SHP77 (cell line): ENCODE measurements around the gene KRTAP4-4.
"Not testable (repeated sequence)": the region's sequence is repeated elsewhere in the genome, so short reads cannot be mapped to it uniquely, and the experiment has no call there.

Source experiments
- DNase-seq, 2 experiments: peaks; one replicate each; lab custom pipeline; 2025; lab: John Stamatoyannopoulos, UW

Gene KRTAP4-4

GRCh38 chr17:41160648-41161047, at the start of gene KRTAP4-4:
TSS of gene KRTAP4-4 (minus strand) at chr17:41160748. CDS start at chr17:41160691, 57 bp downstream.
- no peak for DNase-seq

- DNase-seq = no peak
These were observed 39.0 kb upstream of the KRTAP4-4 start for GRCh38 chr17:41199421-41200078.

- DNase-seq = no peak
These were observed 35.5 kb upstream of the KRTAP4-4 start for GRCh38 chr17:41196068-41196467.

- no peak for DNase-seq
These were observed 29.8 kb upstream of the KRTAP4-4 start for GRCh38 chr17:41190328-41190727.

DNA sequence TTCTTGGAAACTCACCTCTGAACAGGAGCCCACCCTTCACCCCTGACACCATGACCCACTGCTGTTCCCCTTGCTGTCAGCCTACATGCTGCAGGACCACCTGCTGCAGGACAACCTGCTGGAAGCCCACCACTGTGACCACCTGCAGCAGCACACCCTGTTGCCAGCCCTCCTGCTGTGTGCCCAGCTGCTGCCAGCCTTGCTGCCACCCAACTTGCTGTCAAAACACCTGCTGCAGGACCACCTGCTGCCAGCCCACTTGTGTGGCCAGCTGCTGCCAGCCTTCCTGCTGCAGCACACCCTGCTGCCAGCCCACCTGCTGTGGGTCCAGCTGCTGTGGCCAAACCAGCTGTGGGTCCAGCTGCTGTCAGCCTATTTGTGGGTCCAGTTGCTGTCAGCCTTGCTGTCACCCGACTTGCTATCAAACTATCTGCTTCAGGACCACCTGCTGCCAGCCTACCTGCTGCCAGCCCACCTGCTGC, 29.3 kb upstream of the KRTAP4-4 start, which contains the start of gene KRTAP9-1:
TSS of gene KRTAP9-1 (plus strand) at position 51 of the 482 bp plus-strand sequence. CDS start at position 51, 0 bp downstream.
- DNase-seq = not testable (repeated sequence)

- DNase-seq = no peak
These were observed 26.3 kb upstream of the KRTAP4-4 start for GRCh38 chr17:41186872-41187271.

- no peak for DNase-seq
These were observed 24.5 kb upstream of the KRTAP4-4 start for GRCh38 chr17:41185001-41185400.

DNA sequence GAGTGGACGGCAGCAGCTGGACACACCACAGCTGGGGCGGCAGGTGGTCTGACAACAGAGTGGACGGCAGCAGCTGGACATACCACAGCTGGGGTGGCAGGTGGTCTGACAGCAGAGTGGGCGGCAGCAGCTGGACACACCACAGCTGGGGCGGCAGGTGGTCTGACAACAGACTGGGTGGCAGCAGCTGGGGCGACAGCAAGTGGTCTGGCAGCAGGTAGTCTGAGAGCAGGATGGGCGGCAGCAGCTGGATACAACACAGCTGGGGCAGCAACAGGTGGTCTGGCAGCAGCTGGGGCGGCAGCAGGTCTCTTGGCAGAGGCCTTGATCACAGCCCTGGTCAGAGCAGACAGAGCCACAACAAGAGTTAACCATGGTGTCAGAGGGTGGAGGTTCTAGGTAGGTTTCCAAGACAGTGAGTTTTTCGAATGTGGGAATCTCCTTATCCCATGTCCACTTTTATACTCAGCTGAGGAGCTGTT, 24.0 kb upstream of the KRTAP4-4 start, which contains the start of gene KRTAP4-1:
TSS of gene KRTAP4-1 (minus strand) at position 432 of the 482 bp plus-strand sequence. CDS start at position 375, 57 bp downstream.
- no peak for DNase-seq

- DNase-seq = no peak
These were observed 18.5 kb upstream of the KRTAP4-4 start for GRCh38 chr17:41178843-41179616.

GRCh38 chr17:41178341-41178740, 17.8 kb upstream of the KRTAP4-4 start:
- no peak for DNase-seq

GRCh38 chr17:41177727-41178271, 17.3 kb upstream of the KRTAP4-4 start, which contains the start of gene KRTAP4-2:
TSS of gene KRTAP4-2 (minus strand) at chr17:41178221. CDS start at chr17:41178164, 57 bp downstream.
- no peak for DNase-seq

GRCh38 chr17:41176744-41177387, 16.3 kb upstream of the KRTAP4-4 start:
- no peak for DNase-seq

DNA sequence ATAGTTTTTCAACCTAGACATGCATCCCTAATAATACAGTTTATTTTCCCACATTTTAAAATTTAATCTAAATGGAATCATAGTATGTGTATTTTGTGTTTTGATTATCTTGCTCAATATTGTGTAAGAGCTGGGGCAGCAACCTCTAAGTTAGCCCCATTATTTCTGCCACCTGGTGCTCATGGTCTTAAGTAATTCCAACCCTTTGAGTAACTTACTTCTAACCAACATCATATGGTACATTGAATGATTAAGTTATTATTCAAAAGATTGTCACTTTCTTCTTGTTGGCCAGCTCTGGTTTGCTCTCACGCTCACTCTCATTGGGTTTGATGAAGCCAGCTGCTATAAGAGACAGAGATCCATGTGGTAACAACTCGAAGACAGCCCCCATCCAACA, 11.3 kb upstream of the KRTAP4-4 start:
- DNase-seq = no peak

DNA sequence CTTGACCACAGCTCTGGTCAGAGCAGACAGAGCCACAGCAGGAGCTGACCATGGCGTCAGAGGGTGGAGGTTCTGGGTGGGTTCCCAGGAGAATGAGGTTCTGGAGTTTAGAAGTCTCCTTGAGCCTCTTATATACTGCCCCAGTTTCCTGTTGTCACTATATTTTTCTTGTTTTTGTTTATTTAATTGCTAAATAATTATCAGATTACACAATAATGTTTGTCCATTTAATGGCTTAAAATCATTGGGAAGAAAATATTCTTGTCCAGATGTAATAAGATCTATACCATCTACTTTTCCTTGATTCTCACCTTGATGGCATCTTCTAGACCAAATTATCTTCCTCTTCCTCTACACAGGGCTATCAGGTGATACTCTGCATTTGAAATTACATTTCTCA, 7.6 kb upstream of the KRTAP4-4 start, which contains the start of gene KRTAP4-3:
TSS of gene KRTAP4-3 (minus strand) at position 101 of the 400 bp plus-strand sequence. CDS start at position 52, 49 bp downstream.
- no peak for DNase-seq

- no peak for DNase-seq
These were observed 7.0 kb upstream of the KRTAP4-4 start for GRCh38 chr17:41167561-41167960.

GRCh38 chr17:41163828-41164227, 3.3 kb upstream of the KRTAP4-4 start:
- no peak for DNase-seq

- DNase-seq = not testable (repeated sequence)
These were observed 358 bp downstream of the KRTAP4-4 start for GRCh38 chr17:41160190-41160589.

DNA sequence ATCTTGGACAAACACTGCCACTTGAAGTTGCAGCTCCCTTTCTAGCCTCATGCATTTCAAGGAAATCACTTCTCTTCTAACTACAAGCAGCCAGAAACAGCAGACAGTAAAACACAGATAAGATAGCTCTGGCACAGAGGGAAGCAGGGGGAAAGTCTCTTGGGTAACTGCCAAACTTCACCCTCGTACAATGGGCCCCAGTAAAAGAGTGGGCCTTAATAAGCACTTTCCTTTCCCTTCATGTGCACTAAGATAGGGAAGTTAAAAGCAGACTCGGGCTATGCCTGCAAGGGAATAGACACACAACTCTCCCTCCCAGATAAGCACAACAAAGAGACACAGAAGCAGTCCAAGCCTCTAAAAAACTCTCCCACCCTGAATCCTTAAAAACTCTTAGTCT, 6.7 kb downstream of the KRTAP4-4 start:
- DNase-seq = no peak

- no peak for DNase-seq
These were observed 9.0 kb downstream of the KRTAP4-4 start for GRCh38 chr17:41151525-41151924.

DNA sequence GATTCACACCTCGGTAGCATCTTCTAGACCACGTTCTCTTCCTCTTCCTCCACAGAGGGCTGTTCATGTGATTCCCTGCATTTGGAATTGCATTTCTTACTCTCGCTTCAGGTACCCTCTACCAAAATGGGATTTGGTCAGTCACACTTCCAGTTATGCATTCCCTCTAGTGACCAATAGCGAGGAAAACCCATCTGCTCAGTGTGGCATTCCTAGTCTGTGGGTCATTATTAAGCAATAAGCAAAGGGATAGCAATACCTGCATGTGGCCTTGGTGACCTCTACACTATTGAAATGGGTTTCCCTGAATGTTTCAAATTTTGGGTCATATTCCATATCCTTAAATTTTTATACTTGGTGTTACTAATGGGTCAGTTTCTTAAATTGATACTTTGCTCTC, 10.5 kb downstream of the KRTAP4-4 start:
- no peak for DNase-seq

DNA sequence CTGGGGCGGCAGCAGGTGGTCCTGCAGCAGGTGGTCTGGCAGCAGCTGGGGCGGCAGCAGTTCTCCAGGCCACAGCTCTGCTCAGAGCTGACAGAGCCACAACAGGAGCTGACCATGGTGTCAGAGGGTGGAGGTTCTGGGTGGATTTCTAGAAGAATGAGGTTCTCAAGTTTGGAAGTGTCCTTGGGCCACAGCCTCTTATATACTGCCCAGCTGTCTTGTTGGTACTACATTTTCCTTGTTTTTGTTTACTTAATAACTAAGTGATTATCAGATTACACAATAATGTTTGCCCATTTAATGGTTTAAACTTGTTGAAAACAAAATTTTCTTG, 10.9 kb downstream of the KRTAP4-4 start, which contains the start of gene KRTAP4-5:
TSS of gene KRTAP4-5 (minus strand) at position 174 of the 334 bp plus-strand sequence. CDS start at position 116, 58 bp downstream.
- no peak for DNase-seq
